ENCODE data around the gene NTHL1. TPM values are rescaled to one million over a fixed set of nuclear protein-coding genes. Genes with fewer than 3 reads are reported as not detected.
A peak's percentile ranks its signal among the peaks of the same experiment; 100 is the strongest.

The NTHL1 gene
- total RNA-seq, 1 donor from 2014 or later = 28.5 TPM

DNA sequence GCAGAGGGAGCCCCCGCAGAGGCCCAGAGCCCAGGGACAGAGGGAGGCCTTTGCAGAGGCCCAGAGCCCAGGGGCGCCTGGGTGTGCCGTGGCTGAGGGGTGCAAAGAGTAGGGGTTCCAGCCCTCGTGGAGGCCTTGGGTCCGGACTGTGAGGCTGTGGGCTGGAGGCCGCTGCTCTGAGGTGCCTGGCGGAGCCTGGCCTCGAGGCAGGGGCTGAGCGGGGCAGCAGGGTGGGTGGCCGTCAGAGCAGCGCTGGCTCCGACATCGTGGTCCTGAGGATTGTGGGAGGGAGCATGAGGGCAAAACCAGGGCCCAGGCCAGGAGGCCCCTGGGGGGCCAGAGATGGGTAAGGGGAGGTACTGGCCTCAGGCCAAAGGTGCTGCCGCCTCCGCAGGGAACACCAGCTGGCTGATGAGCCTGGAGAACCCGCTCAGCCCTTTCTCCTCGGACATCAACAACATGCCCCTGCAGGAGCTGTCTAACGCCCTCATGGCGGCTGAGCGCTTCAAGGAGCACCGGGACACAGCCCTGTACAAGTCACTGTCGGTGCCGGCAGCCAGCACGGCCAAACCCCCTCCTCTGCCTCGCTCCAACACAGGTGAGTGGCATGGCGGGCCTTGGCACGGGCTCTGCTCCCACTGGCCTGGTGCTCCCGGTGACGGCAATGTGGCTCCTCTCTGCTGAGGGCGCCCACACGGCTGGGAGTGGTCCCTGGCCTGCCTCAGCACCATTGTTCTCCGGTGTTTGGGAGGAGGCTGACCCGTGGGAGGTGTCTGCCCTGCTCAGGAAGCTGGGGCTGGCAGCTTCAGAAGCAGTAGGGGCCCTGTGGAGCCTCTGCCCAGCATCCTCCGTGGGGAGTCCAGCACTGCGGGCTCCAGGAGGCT is 33.8 kb upstream of the NTHL1 start:
- no peak for DNase-seq (ENCODE audit: extremely low spot score in 2 of 2)
- Histone ChIP-seq H3K27me3 (no peaks in the 10 kb centered on the region), H3K4me3 (no peak overlapping the region), H3K27ac (peak overlapping the region; percentile 47), H3K4me1 (peaks cover 46% of the 10 kb centered on the region), H3K36me3 (peaks cover 0 to 49% of the 10 kb centered on the region in 2 donors), H3K9me3 (no peaks in the 10 kb centered on the region)
- intact Hi-C loops (cut with DNase I) = no loop called here
- TF ChIP-seq POLR2A (IDR thresholded peaks at IDR 0.05) (no peak), POLR2AphosphoS5 (IDR thresholded peaks at IDR 0.05; ENCODE audit: insufficient read depth in 1 of 2, low read depth in 1 of 2) (no peak)
- TF ChIP-seq, protein P1, sequence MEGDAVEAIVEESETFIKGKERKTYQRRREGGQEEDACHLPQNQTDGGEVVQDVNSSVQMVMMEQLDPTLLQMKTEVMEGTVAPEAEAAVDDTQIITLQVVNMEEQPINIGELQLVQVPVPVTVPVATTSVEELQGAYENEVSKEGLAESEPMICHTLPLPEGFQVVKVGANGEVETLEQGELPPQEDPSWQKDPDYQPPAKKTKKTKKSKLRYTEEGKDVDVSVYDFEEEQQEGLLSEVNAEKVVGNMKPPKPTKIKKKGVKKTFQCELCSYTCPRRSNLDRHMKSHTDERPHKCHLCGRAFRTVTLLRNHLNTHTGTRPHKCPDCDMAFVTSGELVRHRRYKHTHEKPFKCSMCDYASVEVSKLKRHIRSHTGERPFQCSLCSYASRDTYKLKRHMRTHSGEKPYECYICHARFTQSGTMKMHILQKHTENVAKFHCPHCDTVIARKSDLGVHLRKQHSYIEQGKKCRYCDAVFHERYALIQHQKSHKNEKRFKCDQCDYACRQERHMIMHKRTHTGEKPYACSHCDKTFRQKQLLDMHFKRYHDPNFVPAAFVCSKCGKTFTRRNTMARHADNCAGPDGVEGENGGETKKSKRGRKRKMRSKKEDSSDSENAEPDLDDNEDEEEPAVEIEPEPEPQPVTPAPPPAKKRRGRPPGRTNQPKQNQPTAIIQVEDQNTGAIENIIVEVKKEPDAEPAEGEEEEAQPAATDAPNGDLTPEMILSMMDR (IDR thresholded peaks at IDR 0.05) = no peak

DNA sequence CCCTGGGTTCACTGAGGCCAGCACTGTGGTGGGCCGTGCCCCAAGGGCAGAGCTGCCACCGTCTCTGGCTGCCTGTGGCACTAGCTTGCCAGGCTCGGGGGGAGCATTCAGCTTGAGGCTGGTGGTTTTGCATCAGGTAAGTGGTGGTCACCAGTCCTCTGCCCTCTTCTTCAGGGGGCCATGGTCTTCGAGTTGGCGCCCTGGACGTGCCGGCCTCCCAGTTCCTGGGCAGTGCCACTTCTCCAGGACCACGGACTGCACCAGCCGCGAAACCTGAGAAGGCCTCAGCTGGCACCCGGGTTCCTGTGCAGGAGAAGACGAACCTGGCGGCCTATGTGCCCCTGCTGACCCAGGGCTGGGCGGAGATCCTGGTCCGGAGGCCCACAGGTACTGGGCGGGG is 32.4 kb upstream of the NTHL1 start:
- H3K27ac ChIP-seq = no peak overlapping the region
- intact Hi-C loops (cut with DNase I) = no loop called here
- H3K4me3 ChIP-seq = no peak overlapping the region
- DNase-seq (ENCODE audit: extremely low spot score in 2 of 2) = no peak
- no peaks in the 10 kb centered on the region for H3K27me3 ChIP-seq
- TF ChIP-seq POLR2A (IDR thresholded peaks at IDR 0.05) (no peak), POLR2AphosphoS5 (IDR thresholded peaks at IDR 0.05; ENCODE audit: insufficient read depth in 1 of 2, low read depth in 1 of 2) (no peak)
- TF ChIP-seq, protein P1 (IDR thresholded peaks at IDR 0.05) = no peak
- peaks cover 37% of the 10 kb centered on the region for H3K4me1 ChIP-seq
- H3K36me3 ChIP-seq = peaks cover 0 to 52% of the 10 kb centered on the region in 2 donors
- no peaks in the 10 kb centered on the region for H3K9me3 ChIP-seq

DNA sequence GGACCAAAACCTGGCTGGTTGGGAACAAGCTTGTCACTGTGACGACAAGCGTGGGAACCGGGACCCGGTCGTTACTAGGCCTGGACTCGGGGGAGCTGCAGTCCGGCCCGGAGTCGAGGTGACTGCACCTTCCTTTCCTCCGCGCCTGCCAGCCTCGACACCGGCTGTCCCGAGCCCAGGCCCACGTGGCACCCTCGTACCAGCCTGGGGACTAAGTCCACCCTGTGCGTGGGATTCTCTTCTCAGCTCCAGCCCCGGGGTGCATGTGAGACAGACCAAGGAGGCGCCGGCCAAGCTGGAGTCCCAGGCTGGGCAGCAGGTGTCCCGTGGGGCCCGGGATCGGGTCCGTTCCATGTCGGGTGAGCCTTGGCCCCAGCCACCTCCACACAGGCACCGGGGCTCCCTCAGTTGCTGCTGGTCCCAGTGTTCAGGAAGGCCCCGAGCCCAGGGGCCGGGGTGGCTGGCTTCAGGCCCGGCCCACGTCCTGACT is 31.7 kb upstream of the NTHL1 start:
- DNase-seq (ENCODE audit: extremely low spot score in 2 of 2) = no peak
- Histone ChIP-seq H3K27me3 (no peaks in the 10 kb centered on the region), H3K27ac (no peak overlapping the region), H3K36me3 (peaks cover 0 to 55% of the 10 kb centered on the region in 2 donors), H3K4me1 (peaks cover 31% of the 10 kb centered on the region), H3K4me3 (no peak overlapping the region), H3K9me3 (no peaks in the 10 kb centered on the region)
- intact Hi-C loops (cut with DNase I) = no loop called here
- TF ChIP-seq POLR2A (IDR thresholded peaks at IDR 0.05) (no peak), POLR2AphosphoS5 (IDR thresholded peaks at IDR 0.05; ENCODE audit: insufficient read depth in 1 of 2, low read depth in 1 of 2) (no peak)
- TF ChIP-seq, protein P1 (IDR thresholded peaks at IDR 0.05) = no peak

DNA sequence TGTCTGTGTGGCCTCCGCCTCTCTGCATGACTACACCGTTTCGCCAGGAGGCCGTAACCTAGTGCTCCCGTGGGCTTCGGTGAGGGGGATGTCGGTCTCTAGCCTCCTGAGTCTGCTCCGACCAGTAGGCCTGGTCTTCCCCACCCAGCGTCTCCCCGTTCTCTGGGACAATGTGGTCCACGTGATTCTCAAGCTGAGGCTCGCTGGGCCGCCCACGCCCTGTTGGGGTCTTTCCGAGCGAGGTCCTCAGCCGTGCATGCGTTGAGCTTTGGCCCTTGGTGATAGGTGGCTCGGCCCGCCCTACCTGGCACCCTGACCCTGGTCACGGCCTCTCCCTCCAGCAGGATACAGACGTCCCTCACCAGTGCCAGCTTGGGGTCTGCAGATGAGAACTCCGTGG is 31.1 kb upstream of the NTHL1 start:
- DNase-seq (ENCODE audit: extremely low spot score in 2 of 2) = no peak
- Histone ChIP-seq H3K4me3 (no peak overlapping the region), H3K9me3 (no peaks in the 10 kb centered on the region), H3K4me1 (peaks cover 24% of the 10 kb centered on the region), H3K27ac (no peak overlapping the region), H3K27me3 (no peaks in the 10 kb centered on the region), H3K36me3 (peaks cover 0 to 57% of the 10 kb centered on the region in 2 donors)
- intact Hi-C loops (cut with DNase I) = no loop called here
- no peak for TF ChIP-seq POLR2A (IDR thresholded peaks at IDR 0.05)
- TF ChIP-seq POLR2AphosphoS5 (IDR thresholded peaks at IDR 0.05; ENCODE audit: insufficient read depth in 1 of 2, low read depth in 1 of 2) = no peak
- TF ChIP-seq, protein P1 (IDR thresholded peaks at IDR 0.05) = no peak

DNA sequence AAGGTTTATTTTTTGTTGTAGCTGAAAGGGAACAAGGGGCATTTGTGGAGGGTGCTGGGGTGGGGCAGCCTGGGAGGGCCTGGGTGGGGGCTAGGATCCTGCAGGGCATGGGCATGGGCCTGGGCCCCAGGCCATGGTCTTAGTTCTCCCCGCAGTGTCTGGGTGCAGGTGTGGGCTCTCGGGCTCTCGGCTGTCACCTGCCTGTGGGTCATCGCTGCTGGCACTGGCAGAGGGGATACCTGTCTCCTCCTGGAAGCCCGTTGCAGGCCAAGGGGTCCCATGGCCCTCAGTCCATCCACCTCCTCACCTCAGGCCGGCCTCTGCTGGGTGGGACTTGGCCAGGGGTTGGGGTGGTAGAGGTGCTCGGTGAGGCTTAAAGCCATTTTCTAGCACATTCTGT is 30.5 kb upstream of the NTHL1 start:
- H3K4me3 ChIP-seq = no peak overlapping the region
- H3K9me3 ChIP-seq = no peaks in the 10 kb centered on the region
- peaks cover 0 to 61% of the 10 kb centered on the region in 2 donors for H3K36me3 ChIP-seq
- DNase-seq (ENCODE audit: extremely low spot score in 2 of 2) = no peak
- intact Hi-C loops (cut with DNase I) = no loop called here
- TF ChIP-seq POLR2A (IDR thresholded peaks at IDR 0.05) (no peak), POLR2AphosphoS5 (IDR thresholded peaks at IDR 0.05; ENCODE audit: insufficient read depth in 1 of 2, low read depth in 1 of 2) (no peak)
- TF ChIP-seq, protein P1 (IDR thresholded peaks at IDR 0.05) = no peak
- no peak overlapping the region for H3K27ac ChIP-seq
- H3K27me3 ChIP-seq = no peaks in the 10 kb centered on the region
- peaks cover 18% of the 10 kb centered on the region for H3K4me1 ChIP-seq

All from vagina (tissue), 2 donors.